ENCODE results near the gene PPP1R17. TPM values are rescaled to one million over a fixed set of nuclear protein-coding genes. Genes with fewer than 3 reads are reported as not detected.

The PPP1R17 gene
- total RNA-seq, 1 donor from 2014 or later, result not detected

DNA sequence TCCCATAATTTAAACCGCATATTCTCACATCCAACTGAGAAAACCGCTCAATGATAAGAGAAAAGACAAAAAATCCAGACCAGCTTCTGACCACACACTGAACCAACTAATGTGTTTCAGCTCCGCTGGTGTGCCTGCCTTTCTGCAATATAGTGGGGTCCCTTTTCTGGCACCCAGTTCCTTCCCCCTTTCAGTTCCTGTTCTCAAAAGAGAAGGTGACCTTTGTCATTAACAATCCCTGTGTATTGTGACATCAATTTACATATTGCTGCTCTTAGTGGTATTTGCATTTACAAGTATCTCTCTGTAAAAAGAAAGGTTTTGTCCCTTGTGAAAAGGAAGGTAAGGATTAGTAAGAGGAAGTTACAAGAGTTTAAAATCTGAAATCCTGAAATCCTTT lies 1.4 kb downstream of the PPP1R17 start:
- H3K27me3 ChIP-seq, result peaks cover 13% of the 10 kb centered on the region
- H3K9me3 Mint-ChIP-seq, result no peaks in the 10 kb centered on the region
- no peak for DNase-seq (ENCODE audit: low spot score)
- H3K4me2 ChIP-seq, result no peak overlapping the region
- H3K27me3 Mint-ChIP-seq (ENCODE audit: insufficient read depth, low read depth), result peaks cover 4% of the 10 kb centered on the region
- H3K4me1 ChIP-seq, result peaks cover 18% of the 10 kb centered on the region
- no peak overlapping the region for H3K27ac ChIP-seq
- H4K20me1 ChIP-seq (ENCODE audit: low read depth), result no peaks in the 10 kb centered on the region
- no peaks in the 10 kb centered on the region for H3K36me3 ChIP-seq
- H3K9me3 ChIP-seq (ENCODE audit: low read depth), result no peaks in the 10 kb centered on the region
- H3K79me2 ChIP-seq (ENCODE audit: low read depth), result no peaks in the 10 kb centered on the region
- no peak overlapping the region for H2AFZ ChIP-seq (replicated peaks)
- H3K9ac ChIP-seq, result no peak overlapping the region
- H3F3A ChIP-seq (ENCODE audit: low read depth), result no peaks in the 10 kb centered on the region
- TF ChIP-seq EZH2phosphoT487 (IDR thresholded peaks at IDR 0.05) (no peak), EZH2 (IDR thresholded peaks at IDR 0.05) (no peak)
- TF ChIP-seq, protein P1, sequence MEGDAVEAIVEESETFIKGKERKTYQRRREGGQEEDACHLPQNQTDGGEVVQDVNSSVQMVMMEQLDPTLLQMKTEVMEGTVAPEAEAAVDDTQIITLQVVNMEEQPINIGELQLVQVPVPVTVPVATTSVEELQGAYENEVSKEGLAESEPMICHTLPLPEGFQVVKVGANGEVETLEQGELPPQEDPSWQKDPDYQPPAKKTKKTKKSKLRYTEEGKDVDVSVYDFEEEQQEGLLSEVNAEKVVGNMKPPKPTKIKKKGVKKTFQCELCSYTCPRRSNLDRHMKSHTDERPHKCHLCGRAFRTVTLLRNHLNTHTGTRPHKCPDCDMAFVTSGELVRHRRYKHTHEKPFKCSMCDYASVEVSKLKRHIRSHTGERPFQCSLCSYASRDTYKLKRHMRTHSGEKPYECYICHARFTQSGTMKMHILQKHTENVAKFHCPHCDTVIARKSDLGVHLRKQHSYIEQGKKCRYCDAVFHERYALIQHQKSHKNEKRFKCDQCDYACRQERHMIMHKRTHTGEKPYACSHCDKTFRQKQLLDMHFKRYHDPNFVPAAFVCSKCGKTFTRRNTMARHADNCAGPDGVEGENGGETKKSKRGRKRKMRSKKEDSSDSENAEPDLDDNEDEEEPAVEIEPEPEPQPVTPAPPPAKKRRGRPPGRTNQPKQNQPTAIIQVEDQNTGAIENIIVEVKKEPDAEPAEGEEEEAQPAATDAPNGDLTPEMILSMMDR (IDR thresholded peaks at IDR 0.05), result no peak
- no peaks in the 10 kb centered on the region for H3K36me3 Mint-ChIP-seq
- H3K27ac Mint-ChIP-seq, result no peak overlapping the region
- peaks cover 38% of the 10 kb centered on the region for H3K4me1 Mint-ChIP-seq
- no peak overlapping the region for H3K4me3 ChIP-seq
- H3K4me3 Mint-ChIP-seq, result no peak overlapping the region

DNA sequence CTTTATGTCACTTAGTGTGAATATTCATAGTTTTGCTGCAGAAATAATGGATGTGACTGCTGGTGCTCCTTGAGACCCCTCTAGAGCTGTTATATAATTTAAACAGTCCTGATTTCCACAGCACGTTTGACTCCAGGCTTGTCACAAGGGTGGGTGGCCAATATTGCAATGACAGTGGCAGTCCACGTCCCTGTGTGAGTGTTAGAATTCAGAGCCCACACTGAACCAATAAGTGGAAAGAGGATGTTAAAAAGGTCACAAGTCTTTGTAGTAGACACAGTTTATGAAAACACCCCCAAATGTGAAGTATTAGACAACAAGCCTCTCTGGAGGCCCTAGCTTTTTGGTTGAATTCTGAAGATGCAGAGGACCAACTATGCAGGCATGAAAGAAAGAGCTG lies 2.0 kb downstream of the PPP1R17 start:
- Histone ChIP-seq H2AFZ (replicated peaks) (no peak overlapping the region), H3K4me1 (peaks cover 18% of the 10 kb centered on the region), H4K20me1 (ENCODE audit: low read depth) (no peaks in the 10 kb centered on the region), H3K4me3 (no peak overlapping the region), H3K9me3 (ENCODE audit: low read depth) (no peaks in the 10 kb centered on the region), H3K4me2 (no peak overlapping the region), H3K27ac (no peak overlapping the region), H3K9ac (no peak overlapping the region), H3F3A (ENCODE audit: low read depth) (no peaks in the 10 kb centered on the region), H3K27me3 (peaks cover 13% of the 10 kb centered on the region), H3K79me2 (ENCODE audit: low read depth) (no peaks in the 10 kb centered on the region), H3K36me3 (no peaks in the 10 kb centered on the region)
- Mint-ChIP-seq H3K27ac (no peak overlapping the region), H3K4me1 (peaks cover 38% of the 10 kb centered on the region), H3K9me3 (no peaks in the 10 kb centered on the region), H3K36me3 (no peaks in the 10 kb centered on the region), H3K4me3 (no peak overlapping the region), H3K27me3 (ENCODE audit: insufficient read depth, low read depth) (peaks cover 2% of the 10 kb centered on the region)
- DNase-seq (ENCODE audit: low spot score), result no peak
- TF ChIP-seq, protein P1 (IDR thresholded peaks at IDR 0.05), result no peak
- TF ChIP-seq EZH2phosphoT487 (IDR thresholded peaks at IDR 0.05), result no peak
- no peak for TF ChIP-seq EZH2 (IDR thresholded peaks at IDR 0.05)

DNA sequence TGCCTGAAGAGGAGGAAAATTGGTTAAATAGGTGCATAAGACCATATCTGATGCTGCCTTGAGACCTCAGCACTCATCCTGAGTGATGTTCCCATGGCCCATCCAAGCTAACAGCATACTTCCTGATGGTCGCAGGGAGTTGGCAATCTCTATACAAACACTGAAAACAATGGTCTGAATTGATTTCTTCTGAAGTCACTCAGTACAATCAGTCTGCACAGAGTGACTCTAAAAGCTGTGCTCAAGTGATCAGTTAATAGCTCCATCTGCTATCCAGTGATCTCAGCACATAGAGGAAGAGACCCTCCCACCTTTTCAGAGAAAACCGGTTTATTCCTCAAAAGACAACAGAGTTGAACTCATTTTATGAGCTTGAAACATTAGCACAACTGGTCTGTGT lies 3.9 kb downstream of the PPP1R17 start:
- Histone ChIP-seq H2AFZ (replicated peaks) (no peak overlapping the region), H3K79me2 (ENCODE audit: low read depth) (no peaks in the 10 kb centered on the region), H3K4me2 (no peak overlapping the region), H3F3A (ENCODE audit: low read depth) (no peaks in the 10 kb centered on the region), H3K27ac (no peak overlapping the region), H3K36me3 (no peaks in the 10 kb centered on the region), H4K20me1 (ENCODE audit: low read depth) (no peaks in the 10 kb centered on the region), H3K27me3 (peaks cover 13% of the 10 kb centered on the region), H3K4me1 (peaks cover 18% of the 10 kb centered on the region), H3K4me3 (no peak overlapping the region), H3K9me3 (ENCODE audit: low read depth) (no peaks in the 10 kb centered on the region), H3K9ac (no peak overlapping the region)
- Mint-ChIP-seq H3K9me3 (peaks cover 3% of the 10 kb centered on the region), H3K4me1 (peaks cover 43% of the 10 kb centered on the region), H3K27me3 (ENCODE audit: insufficient read depth, low read depth) (peaks cover 2% of the 10 kb centered on the region), H3K4me3 (no peak overlapping the region), H3K27ac (no peak overlapping the region), H3K36me3 (no peaks in the 10 kb centered on the region)
- DNase-seq (ENCODE audit: low spot score), result no peak
- TF ChIP-seq EZH2 (IDR thresholded peaks at IDR 0.05) (no peak), EZH2phosphoT487 (IDR thresholded peaks at IDR 0.05) (no peak)
- TF ChIP-seq, protein P1 (IDR thresholded peaks at IDR 0.05), result no peak
